GM06990 (cell line): ENCODE results near the gene SCAPER.

ENCODE experiments used
- DNase-seq: peaks from one replicate; pipeline ENCODE4 v3.0.0-alpha.2; 2011; ENCODE audit not compliant: insufficient read length; ENCODE audit errors: extremely low read depth
- H3K27me3 ChIP-seq: replicated peaks from 2 replicates; pipeline ENCODE4 v1.6.0; 2011; ENCODE audit warnings: low read length; ENCODE audit not compliant: control insufficient read depth, insufficient read depth
- H3K36me3 ChIP-seq: 2 replicates; pipeline ENCODE4 v1.5.1; 2011; ENCODE audit warnings: low read length; ENCODE audit not compliant: control insufficient read depth, insufficient read depth
- H3K4me3 ChIP-seq: replicated peaks from 2 replicates; pipeline ENCODE4 v1.5.1; 2011; ENCODE audit warnings: low read depth, mild to moderate bottlenecking, control low read depth, low read length
- TF ChIP-seq, protein P1 (sequence below): IDR thresholded peaks from 2 replicates; pipeline ENCODE4 v1.5.1; 2011; ENCODE audit warnings: low read length, control low read depth, mild to moderate bottlenecking, inconsistent platforms; ENCODE audit not compliant: insufficient read depth, poor library complexity, severe bottlenecking

SCAPER gene

DNA sequence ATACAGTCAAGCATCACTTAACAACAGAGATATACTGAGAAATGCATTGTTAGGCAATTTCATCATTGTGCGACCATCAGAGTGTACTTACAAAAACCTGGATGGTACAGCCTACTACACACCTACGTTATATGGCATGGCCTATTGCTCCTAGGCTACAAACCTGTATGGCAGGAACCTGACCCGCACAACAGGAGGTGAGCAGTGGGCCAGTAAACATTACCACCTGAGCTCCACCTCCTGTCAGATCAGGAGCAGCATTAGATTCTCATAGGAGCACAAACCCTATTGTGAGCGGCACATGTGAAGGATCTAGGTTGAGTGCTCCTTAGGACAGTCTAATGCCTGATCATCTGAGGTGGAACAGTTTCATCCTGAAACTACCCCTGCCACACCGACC, 89.7 kb downstream of the SCAPER start:
- no peaks in the 10 kb centered on the region for H3K27me3 ChIP-seq
- TF ChIP-seq, protein P1, sequence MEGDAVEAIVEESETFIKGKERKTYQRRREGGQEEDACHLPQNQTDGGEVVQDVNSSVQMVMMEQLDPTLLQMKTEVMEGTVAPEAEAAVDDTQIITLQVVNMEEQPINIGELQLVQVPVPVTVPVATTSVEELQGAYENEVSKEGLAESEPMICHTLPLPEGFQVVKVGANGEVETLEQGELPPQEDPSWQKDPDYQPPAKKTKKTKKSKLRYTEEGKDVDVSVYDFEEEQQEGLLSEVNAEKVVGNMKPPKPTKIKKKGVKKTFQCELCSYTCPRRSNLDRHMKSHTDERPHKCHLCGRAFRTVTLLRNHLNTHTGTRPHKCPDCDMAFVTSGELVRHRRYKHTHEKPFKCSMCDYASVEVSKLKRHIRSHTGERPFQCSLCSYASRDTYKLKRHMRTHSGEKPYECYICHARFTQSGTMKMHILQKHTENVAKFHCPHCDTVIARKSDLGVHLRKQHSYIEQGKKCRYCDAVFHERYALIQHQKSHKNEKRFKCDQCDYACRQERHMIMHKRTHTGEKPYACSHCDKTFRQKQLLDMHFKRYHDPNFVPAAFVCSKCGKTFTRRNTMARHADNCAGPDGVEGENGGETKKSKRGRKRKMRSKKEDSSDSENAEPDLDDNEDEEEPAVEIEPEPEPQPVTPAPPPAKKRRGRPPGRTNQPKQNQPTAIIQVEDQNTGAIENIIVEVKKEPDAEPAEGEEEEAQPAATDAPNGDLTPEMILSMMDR = no peak
- H3K4me3 ChIP-seq = no peak overlapping the region
- H3K36me3 ChIP-seq = no peaks in the 10 kb centered on the region
- no peak for DNase-seq

DNA sequence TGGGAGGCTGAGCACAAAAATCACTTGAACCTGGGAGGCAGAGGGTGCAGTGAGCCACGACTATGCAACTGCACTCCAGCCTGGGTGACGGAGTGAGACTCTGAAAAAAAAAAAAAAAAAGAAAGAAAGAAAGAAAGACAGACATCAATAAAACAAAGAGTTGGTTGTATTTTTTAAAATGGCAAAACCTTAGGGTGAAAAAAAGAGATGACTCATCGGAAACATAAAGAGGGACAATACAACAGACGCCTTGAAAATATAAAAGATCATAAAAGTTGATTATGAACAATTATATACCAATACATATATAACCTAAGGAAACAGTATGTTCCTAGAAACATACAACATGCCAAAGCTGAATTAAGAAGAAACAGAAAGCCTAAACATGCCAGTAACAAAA, 92.8 kb downstream of the SCAPER start:
- TF ChIP-seq, protein P1 = no peak
- H3K36me3 ChIP-seq = no peaks in the 10 kb centered on the region
- H3K27me3 ChIP-seq = no peaks in the 10 kb centered on the region
- no peak overlapping the region for H3K4me3 ChIP-seq
- DNase-seq = no peak

DNA sequence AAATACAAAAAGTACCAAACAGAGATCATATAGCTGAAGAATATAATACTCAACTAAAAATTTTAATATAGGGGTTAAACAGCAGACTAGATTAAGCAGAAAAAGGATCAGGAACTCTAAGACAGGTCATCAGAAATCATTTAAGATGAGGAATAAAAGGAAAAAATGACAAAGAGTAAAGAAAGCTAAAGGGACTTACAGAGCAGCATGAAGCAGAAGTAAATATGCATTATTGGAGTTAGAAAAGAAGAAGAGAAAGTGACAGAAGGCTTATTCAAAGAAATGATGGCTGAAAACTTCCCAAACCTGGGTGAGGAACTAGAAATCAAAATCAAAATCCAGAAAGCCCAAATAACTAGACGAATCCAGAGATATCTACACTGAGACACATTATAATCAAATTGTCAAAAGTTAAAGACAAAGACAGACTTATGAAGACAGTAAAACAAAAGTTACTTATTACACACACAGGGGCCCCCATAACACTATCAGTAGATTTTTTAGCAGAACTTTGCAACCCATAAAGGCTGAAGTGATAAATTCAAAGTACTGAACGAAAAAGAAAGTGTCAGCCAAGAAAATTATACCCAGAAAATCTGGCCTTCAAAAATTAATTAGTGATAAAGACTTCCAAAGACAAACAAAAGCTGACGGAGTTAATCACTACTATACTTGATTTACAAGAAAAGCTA, 95.6 kb downstream of the SCAPER start:
- H3K36me3 ChIP-seq = no peaks in the 10 kb centered on the region
- TF ChIP-seq, protein P1 = no peak
- DNase-seq = no peak

DNA sequence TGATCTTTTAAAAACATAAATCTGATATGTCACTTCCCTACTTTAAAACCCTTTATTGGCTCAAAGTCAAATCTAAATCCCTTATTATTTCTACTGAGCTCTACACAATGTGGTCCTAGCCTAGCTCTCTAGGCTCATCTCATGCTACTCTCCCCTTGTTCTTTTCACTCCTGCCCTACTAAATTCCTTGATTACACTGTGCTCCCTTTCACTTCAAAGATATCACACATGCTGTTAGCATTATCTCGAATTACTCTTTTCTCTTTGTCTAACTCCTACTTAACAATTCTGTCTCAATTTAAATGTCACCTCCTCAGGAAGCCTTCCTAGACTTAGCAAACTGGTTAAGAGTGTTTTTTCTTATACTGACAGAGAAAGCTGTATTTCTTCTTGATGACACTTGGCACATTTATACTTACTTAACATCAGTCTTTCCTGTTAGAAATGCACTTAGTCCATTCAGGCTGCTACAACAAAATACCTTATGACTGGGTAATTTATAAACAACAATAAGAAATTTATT, 102.0 kb downstream of the SCAPER start:
- Histone ChIP-seq H3K36me3 (no peaks in the 10 kb centered on the region), H3K4me3 (no peak overlapping the region), H3K27me3 (no peaks in the 10 kb centered on the region)
- DNase-seq = no peak
- TF ChIP-seq, protein P1 = no peak

More for the DNA sequence above, 95.6 kb downstream of the SCAPER start:
- Histone ChIP-seq H3K4me3 (no peak overlapping the region), H3K27me3 (no peaks in the 10 kb centered on the region)

DNA sequence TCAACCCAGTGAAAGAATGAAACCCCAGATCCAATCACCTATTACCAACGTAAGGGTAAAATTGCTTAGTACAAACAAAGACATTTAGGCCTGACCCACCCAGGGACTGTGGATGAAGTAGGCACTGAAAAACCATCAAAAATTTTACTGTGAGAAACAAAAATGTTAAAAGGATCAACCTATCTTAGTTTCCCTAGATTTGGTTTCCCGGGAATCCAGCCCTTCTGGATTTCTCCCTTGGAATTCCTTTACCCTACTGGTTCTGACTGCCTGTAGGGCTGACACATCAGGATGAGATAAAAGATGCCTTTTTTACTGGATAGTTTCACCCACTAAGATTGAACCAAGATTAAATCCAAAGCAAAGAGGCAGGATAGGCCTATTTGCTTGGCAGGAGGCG, 102.7 kb downstream of the SCAPER start:
- Histone ChIP-seq H3K36me3 (no peaks in the 10 kb centered on the region), H3K27me3 (no peaks in the 10 kb centered on the region), H3K4me3 (no peak overlapping the region)
- TF ChIP-seq, protein P1 = no peak
- DNase-seq = no peak

DNA sequence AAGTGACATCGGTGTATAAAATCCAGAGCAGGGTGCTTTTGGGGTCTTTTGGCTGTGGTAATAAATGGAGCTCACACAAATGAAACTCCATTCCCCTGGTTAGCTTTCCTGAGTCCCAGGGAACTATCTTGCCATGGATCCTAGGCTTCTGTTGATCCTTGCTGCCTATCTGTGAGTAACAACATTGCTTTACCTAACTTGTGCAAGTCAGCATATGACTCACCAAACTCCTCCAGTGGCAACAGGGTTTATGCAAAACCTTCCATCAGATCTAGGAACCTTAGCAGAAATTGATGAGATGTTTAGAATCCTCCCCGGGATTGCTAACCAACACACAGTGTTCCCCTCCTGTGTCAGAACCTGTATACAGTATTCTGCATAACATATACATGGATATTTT, 105.4 kb downstream of the SCAPER start:
- TF ChIP-seq, protein P1 = no peak
- H3K4me3 ChIP-seq = no peak overlapping the region
- H3K27me3 ChIP-seq = no peaks in the 10 kb centered on the region
- DNase-seq = no peak
- no peaks in the 10 kb centered on the region for H3K36me3 ChIP-seq
